ENCODE measurements around the gene PRIMPOL. TPM values are rescaled to one million over a fixed set of nuclear protein-coding genes. Genes with fewer than 3 reads are reported as not detected.

The PRIMPOL gene
- total and polyA plus RNA-seq, 9 of the 15 experiments (the other 6 are each of a cell fraction or from before 2014, with no cell fraction given): 11.0 to 32.0 (median 16.1) TPM

DNA sequence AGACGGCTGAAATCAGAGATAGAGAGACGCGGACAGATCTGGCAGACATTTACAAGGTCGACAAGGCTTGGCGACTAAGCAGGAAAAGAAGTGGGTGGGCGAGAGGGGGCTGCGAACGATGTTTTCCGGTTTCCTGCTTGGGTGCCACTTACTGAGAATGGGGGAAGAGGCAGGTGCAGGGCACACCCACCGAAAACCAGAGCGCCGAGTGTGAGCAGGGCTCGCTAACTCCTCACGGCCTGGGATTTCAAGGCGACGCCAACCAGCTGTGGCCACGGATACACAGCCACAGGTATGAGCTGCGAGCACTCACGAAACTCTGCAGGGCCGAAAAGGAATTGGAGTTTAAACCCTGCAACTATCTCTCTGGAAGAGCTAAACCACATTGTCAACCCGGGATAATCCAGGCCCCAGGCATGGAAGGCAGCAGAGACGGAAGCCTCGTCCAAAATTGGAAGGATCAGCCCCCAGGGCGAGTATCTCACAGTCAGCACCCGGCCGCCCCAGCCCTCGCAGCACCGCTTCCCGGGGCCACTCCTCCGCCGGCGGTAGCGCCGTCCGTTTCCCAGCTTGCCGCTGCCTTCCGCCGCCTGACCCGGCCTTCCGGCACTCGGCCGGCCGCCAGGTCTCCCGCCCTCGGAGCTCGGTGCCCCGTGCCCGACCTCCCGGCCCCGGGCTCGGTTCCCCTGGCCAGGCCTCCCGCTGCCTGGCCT is 1.1 kb upstream of the PRIMPOL start (continued):
- TF ChIP-seq, protein P1, sequence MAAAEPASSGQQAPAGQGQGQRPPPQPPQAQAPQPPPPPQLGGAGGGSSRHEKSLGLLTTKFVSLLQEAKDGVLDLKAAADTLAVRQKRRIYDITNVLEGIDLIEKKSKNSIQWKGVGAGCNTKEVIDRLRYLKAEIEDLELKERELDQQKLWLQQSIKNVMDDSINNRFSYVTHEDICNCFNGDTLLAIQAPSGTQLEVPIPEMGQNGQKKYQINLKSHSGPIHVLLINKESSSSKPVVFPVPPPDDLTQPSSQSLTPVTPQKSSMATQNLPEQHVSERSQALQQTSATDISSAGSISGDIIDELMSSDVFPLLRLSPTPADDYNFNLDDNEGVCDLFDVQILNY (CRISPR knock-in tag; IDR thresholded peaks at IDR 0.05): 0 out of 2 replicates have a peak, but pooled peaks have one; percentile 26
- TF ChIP-seq, protein P2, sequence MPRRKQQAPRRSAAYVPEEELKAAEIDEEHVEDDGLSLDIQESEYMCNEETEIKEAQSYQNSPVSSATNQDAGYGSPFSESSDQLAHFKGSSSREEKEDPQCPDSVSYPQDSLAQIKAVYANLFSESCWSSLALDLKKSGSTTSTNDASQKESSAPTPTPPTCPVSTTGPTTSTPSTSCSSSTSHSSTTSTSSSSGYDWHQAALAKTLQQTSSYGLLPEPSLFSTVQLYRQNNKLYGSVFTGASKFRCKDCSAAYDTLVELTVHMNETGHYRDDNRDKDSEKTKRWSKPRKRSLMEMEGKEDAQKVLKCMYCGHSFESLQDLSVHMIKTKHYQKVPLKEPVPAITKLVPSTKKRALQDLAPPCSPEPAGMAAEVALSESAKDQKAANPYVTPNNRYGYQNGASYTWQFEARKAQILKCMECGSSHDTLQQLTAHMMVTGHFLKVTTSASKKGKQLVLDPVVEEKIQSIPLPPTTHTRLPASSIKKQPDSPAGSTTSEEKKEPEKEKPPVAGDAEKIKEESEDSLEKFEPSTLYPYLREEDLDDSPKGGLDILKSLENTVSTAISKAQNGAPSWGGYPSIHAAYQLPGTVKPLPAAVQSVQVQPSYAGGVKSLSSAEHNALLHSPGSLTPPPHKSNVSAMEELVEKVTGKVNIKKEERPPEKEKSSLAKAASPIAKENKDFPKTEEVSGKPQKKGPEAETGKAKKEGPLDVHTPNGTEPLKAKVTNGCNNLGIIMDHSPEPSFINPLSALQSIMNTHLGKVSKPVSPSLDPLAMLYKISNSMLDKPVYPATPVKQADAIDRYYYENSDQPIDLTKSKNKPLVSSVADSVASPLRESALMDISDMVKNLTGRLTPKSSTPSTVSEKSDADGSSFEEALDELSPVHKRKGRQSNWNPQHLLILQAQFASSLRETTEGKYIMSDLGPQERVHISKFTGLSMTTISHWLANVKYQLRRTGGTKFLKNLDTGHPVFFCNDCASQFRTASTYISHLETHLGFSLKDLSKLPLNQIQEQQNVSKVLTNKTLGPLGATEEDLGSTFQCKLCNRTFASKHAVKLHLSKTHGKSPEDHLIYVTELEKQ (CRISPR knock-in tag; IDR thresholded peaks at IDR 0.05): no peak
- TF ChIP-seq ZNF644 (tag; IDR thresholded peaks at IDR 0.05; ENCODE audit: low read depth): 0 out of 2 replicates have a peak, but pooled peaks have one; percentile 24
- TF ChIP-seq, protein P3, sequence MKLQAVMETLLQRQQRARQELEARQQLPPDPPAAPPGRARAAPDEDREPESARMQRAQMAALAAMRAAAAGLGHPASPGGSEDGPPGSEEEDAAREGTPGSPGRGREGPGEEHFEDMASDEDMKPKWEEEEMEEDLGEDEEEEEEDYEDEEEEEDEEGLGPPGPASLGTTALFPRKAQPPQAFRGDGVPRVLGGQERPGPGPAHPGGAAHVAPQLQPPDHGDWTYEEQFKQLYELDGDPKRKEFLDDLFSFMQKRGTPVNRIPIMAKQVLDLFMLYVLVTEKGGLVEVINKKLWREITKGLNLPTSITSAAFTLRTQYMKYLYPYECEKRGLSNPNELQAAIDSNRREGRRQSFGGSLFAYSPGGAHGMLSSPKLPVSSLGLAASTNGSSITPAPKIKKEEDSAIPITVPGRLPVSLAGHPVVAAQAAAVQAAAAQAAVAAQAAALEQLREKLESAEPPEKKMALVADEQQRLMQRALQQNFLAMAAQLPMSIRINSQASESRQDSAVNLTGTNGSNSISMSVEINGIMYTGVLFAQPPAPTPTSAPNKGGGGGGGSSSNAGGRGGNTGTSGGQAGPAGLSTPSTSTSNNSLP (IDR thresholded peaks at IDR 0.05; ENCODE audit: borderline replicate concordance, low read depth, low read length): no peak
- peak; percentile 43 for TF ChIP-seq HMGN3 (IDR thresholded peaks at IDR 0.05; ENCODE audit: borderline replicate concordance, extremely low read depth, insufficient read length, low read depth, low read length)
- peak; percentile 13 for TF ChIP-seq HNRNPLL (IDR thresholded peaks at IDR 0.05; ENCODE audit: low read depth, low read length, poor library complexity, severe bottlenecking)
- TF ChIP-seq CCNT2 (IDR thresholded peaks at IDR 0.05; ENCODE audit: borderline replicate concordance, extremely low read depth, insufficient read length, low read depth, low read length): peak; percentile 11
- TF ChIP-seq PHF8 (IDR thresholded peaks at IDR 0.05; ENCODE audit: borderline replicate concordance, low read length): peak; percentile 1; the same call in 1 of the 2 replicates
- no peak for TF ChIP-seq TRIM28 (IDR thresholded peaks at IDR 0.05)
- TF ChIP-seq NBN (IDR thresholded peaks at IDR 0.05; ENCODE audit: low read depth): peak; percentile 42; the same call in 1 of the 2 replicates
- TF ChIP-seq RBBP5 (IDR thresholded peaks at IDR 0.05; ENCODE audit: borderline replicate concordance, insufficient read depth, low read length, poor library complexity, severe bottlenecking): no peak
- TF ChIP-seq NELFE (IDR thresholded peaks at IDR 0.05; ENCODE audit: insufficient read depth, insufficient read length): no peak
- peak; percentile 74 for TF ChIP-seq CHD1 (IDR thresholded peaks at IDR 0.05; ENCODE audit: low read length)
- TF ChIP-seq SMARCA5 (IDR thresholded peaks at IDR 0.05): 0 out of 2 replicates have a peak, but pooled peaks have one; percentile 15
- no peak for TF ChIP-seq NUFIP1 (IDR thresholded peaks at IDR 0.05; ENCODE audit: partially characterized antibody)
- TF ChIP-seq, protein P4, sequence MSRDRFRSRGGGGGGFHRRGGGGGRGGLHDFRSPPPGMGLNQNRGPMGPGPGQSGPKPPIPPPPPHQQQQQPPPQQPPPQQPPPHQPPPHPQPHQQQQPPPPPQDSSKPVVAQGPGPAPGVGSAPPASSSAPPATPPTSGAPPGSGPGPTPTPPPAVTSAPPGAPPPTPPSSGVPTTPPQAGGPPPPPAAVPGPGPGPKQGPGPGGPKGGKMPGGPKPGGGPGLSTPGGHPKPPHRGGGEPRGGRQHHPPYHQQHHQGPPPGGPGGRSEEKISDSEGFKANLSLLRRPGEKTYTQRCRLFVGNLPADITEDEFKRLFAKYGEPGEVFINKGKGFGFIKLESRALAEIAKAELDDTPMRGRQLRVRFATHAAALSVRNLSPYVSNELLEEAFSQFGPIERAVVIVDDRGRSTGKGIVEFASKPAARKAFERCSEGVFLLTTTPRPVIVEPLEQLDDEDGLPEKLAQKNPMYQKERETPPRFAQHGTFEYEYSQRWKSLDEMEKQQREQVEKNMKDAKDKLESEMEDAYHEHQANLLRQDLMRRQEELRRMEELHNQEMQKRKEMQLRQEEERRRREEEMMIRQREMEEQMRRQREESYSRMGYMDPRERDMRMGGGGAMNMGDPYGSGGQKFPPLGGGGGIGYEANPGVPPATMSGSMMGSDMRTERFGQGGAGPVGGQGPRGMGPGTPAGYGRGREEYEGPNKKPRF (IDR thresholded peaks at IDR 0.05; ENCODE audit: low read depth, low read length): no peak
- TF ChIP-seq L3MBTL2 (IDR thresholded peaks at IDR 0.05): peak; percentile 73
- no peak for TF ChIP-seq ZNF24 (IDR thresholded peaks at IDR 0.05)

All from K562 (cell line).